SKM-1 treated with dmso at 0.1 percent for 144 hours (cell line): ENCODE measurements around the gene NAALADL2.
"Not testable (repeated sequence)": the region's sequence is repeated elsewhere in the genome, so short reads cannot be mapped to it uniquely, and the experiment has no call there.

Experiments used
- DNase-seq: peaks from one replicate; lab custom pipeline; 2025; ENCODE audit not compliant: unreplicated experiment; lab: John Stamatoyannopoulos, UW

NAALADL2 gene

GRCh38 chr3:175404621-175405020 is 545.5 kb downstream of the NAALADL2 start:
- no peak for DNase-seq

GRCh38 chr3:175410251-175410650 is 551.1 kb downstream of the NAALADL2 start:
- no peak for DNase-seq

- DNase-seq: no peak
Observed at GRCh38 chr3:175411405-175411804, 552.3 kb downstream of the NAALADL2 start.

- DNase-seq: no peak
Observed at GRCh38 chr3:175411946-175412345, 552.8 kb downstream of the NAALADL2 start.

- no peak for DNase-seq
Observed at GRCh38 chr3:175413926-175414325, 554.8 kb downstream of the NAALADL2 start.

- DNase-seq: no peak
Observed at GRCh38 chr3:175416600-175416999, 557.5 kb downstream of the NAALADL2 start.

- DNase-seq: no peak
Observed at GRCh38 chr3:175417426-175417825, 558.3 kb downstream of the NAALADL2 start.

GRCh38 chr3:175421902-175422301 is 562.8 kb downstream of the NAALADL2 start:
- no peak for DNase-seq

- no peak for DNase-seq
Observed at GRCh38 chr3:175422744-175423143, 563.6 kb downstream of the NAALADL2 start.

GRCh38 chr3:175423848-175424247 is 564.7 kb downstream of the NAALADL2 start:
- DNase-seq: not testable (repeated sequence)

GRCh38 chr3:175426805-175427204 is 567.7 kb downstream of the NAALADL2 start:
- no peak for DNase-seq

- no peak for DNase-seq
Observed at GRCh38 chr3:175428466-175428865, 569.3 kb downstream of the NAALADL2 start.

- DNase-seq: no peak
Observed at GRCh38 chr3:175430983-175431773, 572.0 kb downstream of the NAALADL2 start.

- no peak for DNase-seq
Observed at GRCh38 chr3:175432376-175433025, 573.4 kb downstream of the NAALADL2 start.

GRCh38 chr3:175433026-175433674 is 574.0 kb downstream of the NAALADL2 start:
- no peak for DNase-seq

- DNase-seq: no peak
Observed at GRCh38 chr3:175434561-175434960, 575.4 kb downstream of the NAALADL2 start.

- DNase-seq: no peak
Observed at GRCh38 chr3:175443682-175444081, 584.5 kb downstream of the NAALADL2 start.

GRCh38 chr3:175445741-175446140 is 586.6 kb downstream of the NAALADL2 start:
- DNase-seq: no peak

- DNase-seq: no peak
Observed at GRCh38 chr3:175447521-175447920, 588.4 kb downstream of the NAALADL2 start.

- DNase-seq: no peak
Observed at GRCh38 chr3:175453361-175453760, 594.2 kb downstream of the NAALADL2 start.

GRCh38 chr3:175456466-175456865 is 597.3 kb downstream of the NAALADL2 start:
- DNase-seq: no peak

GRCh38 chr3:175457301-175457700 is 598.2 kb downstream of the NAALADL2 start:
- no peak for DNase-seq
